Mesenchymal stem cell (in vitro differentiated cells and primary cell): Measurements from ENCODE around the gene FRAS1.

Experiments
- DNase-seq: peaks from one replicate; pipeline ENCODE4 v3.0.0-alpha.2; 2013
- H2AFZ ChIP-seq: one replicate; pipeline ENCODE4 v1.6.1; 2013; ENCODE audit warnings: low read depth, mild to moderate bottlenecking, control low read depth, inconsistent platforms, low read length, moderate library complexity
- H2AK5ac ChIP-seq: 2 replicates; pipeline ENCODE4 v1.6.1; 2013; ENCODE audit warnings: low read length, moderate library complexity, mild to moderate bottlenecking, inconsistent platforms; ENCODE audit not compliant: severe bottlenecking
- H2BK120ac ChIP-seq: one replicate; pipeline ENCODE4 v1.6.1; 2013; ENCODE audit warnings: low read depth, mild to moderate bottlenecking, inconsistent platforms, low read length, moderate library complexity
- H2BK12ac ChIP-seq, 2 experiments: one replicate each; pipeline ENCODE4 v1.6.1; 2013; ENCODE audit warnings: inconsistent platforms in 2 of 2, low read length in 2 of 2, mild to moderate bottlenecking in 2 of 2, moderate library complexity in 2 of 2, control low read depth in 1 of 2
- H2BK15ac ChIP-seq: one replicate; pipeline ENCODE4 v1.6.1; 2013; ENCODE audit warnings: mild to moderate bottlenecking, low read depth, inconsistent platforms; ENCODE audit not compliant: poor library complexity, severe bottlenecking
- H2BK5ac ChIP-seq: 2 replicates; pipeline ENCODE4 v1.6.1; 2013; ENCODE audit warnings: low read depth, mild to moderate bottlenecking, low read length, control low read depth, inconsistent platforms; ENCODE audit not compliant: poor library complexity, severe bottlenecking
- H3K14ac ChIP-seq, 2 experiments: one replicate each; pipeline ENCODE4 v1.6.1; 2013; ENCODE audit warnings: inconsistent platforms in 2 of 2, low read length in 2 of 2, control low read depth in 1 of 2, mild to moderate bottlenecking in 1 of 2, moderate library complexity in 1 of 2
- H3K18ac ChIP-seq, 2 experiments: one replicate each; pipeline ENCODE4 v1.6.1; 2013; ENCODE audit warnings: inconsistent platforms in 2 of 2, low read length in 2 of 2, control low read depth in 1 of 2, low read depth in 1 of 2, mild to moderate bottlenecking in 1 of 2
- H3K23ac ChIP-seq, 2 experiments: one replicate each; pipeline ENCODE4 v1.6.1; 2013; ENCODE audit warnings: inconsistent platforms in 2 of 2, low read length in 2 of 2, mild to moderate bottlenecking in 2 of 2, moderate library complexity in 2 of 2, control low read depth in 1 of 2
- H3K27ac ChIP-seq: 2 replicates; pipeline ENCODE4 v1.5.1; 2013; ENCODE audit warnings: mild to moderate bottlenecking, moderate library complexity, low read length, control low read depth, inconsistent platforms; ENCODE audit not compliant: poor library complexity, severe bottlenecking
- H3K27me3 ChIP-seq, 2 experiments: 2 replicates each; pipeline versions ENCODE4 v1.6.1 to v1.7.0; 2013; ENCODE audit warnings: low read length in 2 of 2, mild to moderate bottlenecking in 2 of 2, moderate library complexity in 2 of 2, control low read depth in 1 of 2, inconsistent platforms in 1 of 2; ENCODE audit not compliant: control insufficient read depth in 1 of 2, insufficient read depth in 1 of 2
- H3K36me3 ChIP-seq, 2 experiments: 2 replicates each; pipeline versions ENCODE4 v1.6.1 to v1.7.0; 2013; ENCODE audit warnings: low read length in 2 of 2, control low read depth in 1 of 2, inconsistent platforms in 1 of 2, low read depth in 1 of 2, mild to moderate bottlenecking in 1 of 2; ENCODE audit not compliant: insufficient read depth in 2 of 2, control insufficient read depth in 1 of 2
- H3K4ac ChIP-seq, 2 experiments: one replicate each; pipeline ENCODE4 v1.6.1; 2013; ENCODE audit warnings: inconsistent platforms in 2 of 2, low read length in 2 of 2, mild to moderate bottlenecking in 2 of 2, moderate library complexity in 2 of 2, control low read depth in 1 of 2, low read depth in 1 of 2
- H3K4me1 ChIP-seq: 2 replicates; pipeline ENCODE4 v1.6.1; 2013; ENCODE audit warnings: low read depth, low read length, control low read depth; ENCODE audit not compliant: control insufficient read depth, insufficient read depth
- H3K4me2 ChIP-seq: 2 replicates; pipeline ENCODE4 v1.6.1; 2013; ENCODE audit warnings: low read length, mild to moderate bottlenecking, inconsistent platforms; ENCODE audit not compliant: poor library complexity, severe bottlenecking
- H3K4me3 ChIP-seq, 2 experiments: 2 replicates each; pipeline versions ENCODE4 v1.5.1 to v1.7.0; 2013; ENCODE audit warnings: low read length in 2 of 2, mild to moderate bottlenecking in 2 of 2, control low read depth in 1 of 2, low read depth in 1 of 2; ENCODE audit not compliant: insufficient read depth in 1 of 2
- H3K79me1 ChIP-seq: replicated peaks from 2 replicates; pipeline ENCODE4 v1.6.1; 2013; ENCODE audit warnings: mild to moderate bottlenecking, control low read depth, low read length, inconsistent platforms; ENCODE audit not compliant: poor library complexity, severe bottlenecking
- H3K9ac ChIP-seq: 2 replicates; pipeline ENCODE4 v1.7.0; 2013; ENCODE audit warnings: mild to moderate bottlenecking, low read length, moderate library complexity
- H3K9me3 ChIP-seq: 2 replicates; pipeline ENCODE4 v1.7.0; 2013; ENCODE audit warnings: mild to moderate bottlenecking, low read length; ENCODE audit not compliant: control insufficient read depth
- H4K8ac ChIP-seq: one replicate; pipeline ENCODE4 v1.6.1; 2013; ENCODE audit warnings: inconsistent platforms, mild to moderate bottlenecking, low read length, moderate library complexity
- H4K91ac ChIP-seq: one replicate; pipeline ENCODE4 v1.6.1; 2013; ENCODE audit warnings: mild to moderate bottlenecking, low read length, inconsistent platforms
- WGBS: methylation state at CpG from one replicate; pipeline ENCODE4 v1.1.7; 2013; ENCODE audit warnings: mixed read lengths; 5-methylcytosine and 5-hydroxymethylcytosine counted together

The FRAS1 gene

GRCh38 chr4:78070731-78071282 lies 13.7 kb downstream of the FRAS1 start:
- no peak overlapping the region for H3K9ac ChIP-seq
- H3K36me3 ChIP-seq: peaks cover 0 to 4% of the 10 kb centered on the region in 2 experiments
- no peak overlapping the region for H2BK5ac ChIP-seq
- no peak overlapping the region for H3K4me3 ChIP-seq
- H3K27ac ChIP-seq: no peak overlapping the region
- H3K18ac ChIP-seq: no peak overlapping the region
- H3K23ac ChIP-seq: no peak overlapping the region
- H3K9me3 ChIP-seq: no peaks in the 10 kb centered on the region
- no peak overlapping the region for H3K4ac ChIP-seq
- DNase-seq: no peak
- H3K79me1 ChIP-seq: no peaks in the 10 kb centered on the region
- 75% methylated on average over 2 of the region's 2 CpGs for WGBS
- H2BK120ac ChIP-seq: no peak overlapping the region
- H3K27me3 ChIP-seq: no peaks in the 10 kb centered on the region
- H2BK12ac ChIP-seq: no peak overlapping the region
- H4K8ac ChIP-seq: no peak overlapping the region
- H2BK15ac ChIP-seq: no peak overlapping the region
- no peak overlapping the region for H3K4me2 ChIP-seq
- no peaks in the 10 kb centered on the region for H3K4me1 ChIP-seq
- H2AK5ac ChIP-seq: no peak overlapping the region
- H3K14ac ChIP-seq: no peak overlapping the region
- H4K91ac ChIP-seq: no peak overlapping the region
- H2AFZ ChIP-seq: no peak overlapping the region

- Histone ChIP-seq H2AFZ (no peak overlapping the region), H2BK12ac (no peak overlapping the region), H2BK5ac (no peak overlapping the region), H3K9ac (no peak overlapping the region), H4K91ac (no peak overlapping the region), H3K14ac (no peak overlapping the region), H3K23ac (no peak overlapping the region), H2AK5ac (no peak overlapping the region), H3K27ac (no peak overlapping the region), H3K18ac (no peak overlapping the region), H3K4me1 (no peaks in the 10 kb centered on the region), H3K36me3 (no peaks in the 10 kb centered on the region), H3K27me3 (no peaks in the 10 kb centered on the region), H3K9me3 (no peaks in the 10 kb centered on the region), H3K4ac (no peak overlapping the region), H2BK120ac (no peak overlapping the region), H3K79me1 (no peaks in the 10 kb centered on the region), H4K8ac (no peak overlapping the region), H2BK15ac (no peak overlapping the region), H3K4me2 (no peak overlapping the region), H3K4me3 (no peak overlapping the region)
- DNase-seq: no peak
- WGBS: 93% methylated on average over 1 of the region's 3 CpGs
Measured at GRCh38 chr4:78074759-78075158, 17.6 kb downstream of the FRAS1 start.

GRCh38 chr4:78075986-78076385 lies 18.9 kb downstream of the FRAS1 start:
- no peak overlapping the region for H3K9ac ChIP-seq
- no peaks in the 10 kb centered on the region for H3K79me1 ChIP-seq
- no peaks in the 10 kb centered on the region for H3K36me3 ChIP-seq
- no peaks in the 10 kb centered on the region for H3K9me3 ChIP-seq
- H4K91ac ChIP-seq: no peak overlapping the region
- no peak overlapping the region for H2BK5ac ChIP-seq
- no peaks in the 10 kb centered on the region for H3K27me3 ChIP-seq
- H2BK120ac ChIP-seq: no peak overlapping the region
- DNase-seq: no peak
- no peak overlapping the region for H3K4me3 ChIP-seq
- H4K8ac ChIP-seq: no peak overlapping the region
- H3K14ac ChIP-seq: no peak overlapping the region
- H2AK5ac ChIP-seq: no peak overlapping the region
- no peak overlapping the region for H2AFZ ChIP-seq
- no peak overlapping the region for H2BK12ac ChIP-seq
- H3K4me2 ChIP-seq: no peak overlapping the region
- no peaks in the 10 kb centered on the region for H3K4me1 ChIP-seq
- no peak overlapping the region for H2BK15ac ChIP-seq
- 100% methylated on average over 1 of the region's 1 CpG for WGBS
- H3K23ac ChIP-seq: no peak overlapping the region
- H3K4ac ChIP-seq: no peak overlapping the region
- no peak overlapping the region for H3K18ac ChIP-seq
- no peak overlapping the region for H3K27ac ChIP-seq

- Histone ChIP-seq H3K18ac (no peak overlapping the region), H3K9ac (no peak overlapping the region), H3K4me2 (no peak overlapping the region), H3K4ac (no peak overlapping the region), H3K79me1 (no peaks in the 10 kb centered on the region), H2AK5ac (no peak overlapping the region), H3K23ac (no peak overlapping the region), H3K27ac (no peak overlapping the region), H2BK12ac (no peak overlapping the region), H2AFZ (no peak overlapping the region), H3K27me3 (no peaks in the 10 kb centered on the region), H3K14ac (no peak overlapping the region), H4K8ac (no peak overlapping the region), H2BK120ac (no peak overlapping the region), H4K91ac (no peak overlapping the region), H2BK5ac (no peak overlapping the region), H3K9me3 (no peaks in the 10 kb centered on the region), H3K4me1 (no peaks in the 10 kb centered on the region), H3K36me3 (no peaks in the 10 kb centered on the region), H3K4me3 (no peak overlapping the region), H2BK15ac (no peak overlapping the region)
- DNase-seq: no peak
- 80% methylated on average over 1 of the region's 1 CpG for WGBS
Measured at GRCh38 chr4:78078101-78078500, 21.0 kb downstream of the FRAS1 start.
